ENCODE measurements around the gene LRPAP1. TPM values are rescaled to one million over a fixed set of nuclear protein-coding genes. Genes with fewer than 3 reads are reported as not detected.
"Not testable (repeated sequence)": the region's sequence is repeated elsewhere in the genome, so short reads cannot be mapped to it uniquely, and the experiment has no call there.

The LRPAP1 gene, protein sequence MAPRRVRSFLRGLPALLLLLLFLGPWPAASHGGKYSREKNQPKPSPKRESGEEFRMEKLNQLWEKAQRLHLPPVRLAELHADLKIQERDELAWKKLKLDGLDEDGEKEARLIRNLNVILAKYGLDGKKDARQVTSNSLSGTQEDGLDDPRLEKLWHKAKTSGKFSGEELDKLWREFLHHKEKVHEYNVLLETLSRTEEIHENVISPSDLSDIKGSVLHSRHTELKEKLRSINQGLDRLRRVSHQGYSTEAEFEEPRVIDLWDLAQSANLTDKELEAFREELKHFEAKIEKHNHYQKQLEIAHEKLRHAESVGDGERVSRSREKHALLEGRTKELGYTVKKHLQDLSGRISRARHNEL
- total RNA-seq = 10 to 100 TPM; 73.1 to 76.6 TPM

DNA sequence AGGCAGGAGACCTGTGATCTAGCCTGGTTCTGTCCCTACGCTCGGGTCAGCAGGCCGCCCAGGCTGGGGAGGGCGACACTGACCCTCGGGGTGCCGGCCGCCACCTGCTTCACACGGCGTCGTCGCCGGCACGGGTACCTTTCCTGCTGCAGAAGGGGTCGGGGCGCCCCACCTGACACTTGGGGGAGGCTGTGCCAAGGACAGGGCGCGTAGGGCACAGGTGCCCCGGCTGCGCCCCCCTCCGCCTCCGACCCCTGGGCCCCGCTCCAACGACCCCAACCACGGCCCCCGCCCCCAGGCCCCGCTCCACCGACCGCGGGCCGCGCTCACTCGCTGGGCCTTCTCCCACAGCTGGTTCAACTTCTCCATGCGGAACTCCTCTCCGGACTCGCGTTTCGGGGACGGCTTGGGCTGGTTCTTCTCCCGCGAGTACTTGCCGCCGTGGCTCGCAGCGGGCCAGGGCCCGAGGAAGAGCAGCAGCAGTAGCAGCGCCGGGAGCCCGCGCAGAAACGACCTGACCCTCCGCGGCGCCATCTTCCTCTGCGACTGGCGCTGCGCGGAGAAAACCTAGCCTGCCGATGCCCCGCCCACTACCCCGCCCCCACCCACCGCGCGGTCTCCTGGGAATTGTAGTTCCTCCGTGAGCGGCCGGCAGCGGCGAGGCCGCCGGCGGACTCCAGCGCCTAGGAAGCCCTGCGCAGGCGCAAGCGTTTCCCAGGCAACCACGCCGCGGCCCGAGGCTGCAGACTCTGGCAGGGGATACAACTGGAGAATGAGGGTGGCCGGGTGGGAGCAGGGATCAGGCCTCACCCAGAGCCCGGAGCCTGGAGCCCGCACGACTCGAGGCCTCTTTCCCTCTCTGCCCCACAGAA, at the start of gene LRPAP1:
Gene LRPAP1 (minus strand): TSS at position 544 of the 872 bp plus-strand sequence. CDS start 10 bp downstream, at position 534.
- peak; percentile 90 for ATAC-seq (ENCODE audit: low read depth)
- peaks cover 2% of the 10 kb centered on the region for H3K27me3 Mint-ChIP-seq
- no peaks in the 10 kb centered on the region for H3K9me3 Mint-ChIP-seq
- peak; percentile 88 for DNase-seq
- peak within 1 kb of the TSS; percentile 98 for H3K4me3 Mint-ChIP-seq
- H3K4me1 Mint-ChIP-seq = peaks cover 13% of the 10 kb centered on the region
- peak within 1 kb of the TSS; percentile 96 for H3K27ac Mint-ChIP-seq
- H3K36me3 Mint-ChIP-seq = peaks cover 2% of the 10 kb centered on the region
- POLR2A ChIA-PET = no interaction called here

DNA sequence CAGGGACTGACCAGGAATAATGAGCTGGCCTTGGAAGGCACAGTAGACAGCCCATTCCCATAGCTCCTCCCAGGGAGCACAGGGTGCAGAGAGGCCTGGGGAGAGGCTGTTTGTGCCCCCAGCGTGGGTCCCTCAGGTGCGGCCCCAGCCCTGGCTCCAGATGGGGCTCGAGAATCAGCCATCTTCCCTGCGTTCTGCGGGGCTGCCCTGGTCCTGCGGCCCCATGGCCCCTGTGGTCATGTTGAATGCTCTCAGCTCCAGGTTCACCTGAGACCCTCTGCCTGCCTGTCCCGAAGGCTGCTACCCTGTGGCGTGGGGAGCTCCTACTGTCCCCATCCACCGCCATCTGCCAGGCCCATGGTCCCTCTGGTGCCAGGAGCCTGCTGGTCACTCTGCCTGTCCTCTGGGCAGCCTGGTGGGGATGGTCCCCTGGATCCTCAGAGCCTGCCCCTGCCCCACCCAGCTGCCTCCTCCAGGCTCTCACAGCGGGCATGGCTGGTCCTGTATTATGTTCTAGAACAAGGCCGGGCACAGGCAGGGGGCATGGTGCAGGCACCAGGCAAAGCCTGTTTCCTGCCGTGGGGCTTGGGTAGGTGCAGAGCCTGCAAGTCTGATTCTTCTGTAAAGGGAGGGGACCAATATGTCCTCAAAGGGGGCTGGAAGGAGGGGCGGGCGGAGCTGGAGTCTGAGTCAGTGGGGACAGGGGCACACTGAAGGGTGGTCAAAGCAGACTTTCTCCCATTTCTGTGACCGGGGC, 49.3 kb upstream of the LRPAP1 start:
- H3K27ac Mint-ChIP-seq; DNase-seq; POLR2A ChIA-PET; H3K4me3 Mint-ChIP-seq; H3K27me3 Mint-ChIP-seq; H3K36me3 Mint-ChIP-seq; H3K4me1 Mint-ChIP-seq; H3K9me3 Mint-ChIP-seq; ATAC-seq (ENCODE audit: low read depth): not testable (repeated sequence)

DNA sequence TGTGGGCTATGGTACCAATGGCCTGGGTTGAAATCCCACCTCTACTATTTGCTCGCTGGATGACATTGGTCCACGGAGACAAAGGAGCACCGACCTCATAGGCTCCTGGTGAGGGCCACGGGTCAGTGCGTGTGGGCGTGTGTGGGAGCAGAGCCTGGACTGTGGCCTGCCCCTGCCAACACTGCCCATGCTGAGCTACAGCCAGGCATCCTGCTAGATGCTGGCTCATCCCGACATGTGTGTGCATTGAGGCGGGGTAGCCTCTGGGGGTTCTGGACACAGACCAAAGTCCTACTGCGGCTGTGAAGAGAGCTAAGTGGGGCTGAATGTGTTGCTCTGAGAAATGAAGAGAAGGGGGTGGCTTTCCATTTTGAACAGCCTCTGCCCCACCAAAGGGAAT, 48.6 kb upstream of the LRPAP1 start:
- not testable (repeated sequence) for H3K36me3 Mint-ChIP-seq

DNA sequence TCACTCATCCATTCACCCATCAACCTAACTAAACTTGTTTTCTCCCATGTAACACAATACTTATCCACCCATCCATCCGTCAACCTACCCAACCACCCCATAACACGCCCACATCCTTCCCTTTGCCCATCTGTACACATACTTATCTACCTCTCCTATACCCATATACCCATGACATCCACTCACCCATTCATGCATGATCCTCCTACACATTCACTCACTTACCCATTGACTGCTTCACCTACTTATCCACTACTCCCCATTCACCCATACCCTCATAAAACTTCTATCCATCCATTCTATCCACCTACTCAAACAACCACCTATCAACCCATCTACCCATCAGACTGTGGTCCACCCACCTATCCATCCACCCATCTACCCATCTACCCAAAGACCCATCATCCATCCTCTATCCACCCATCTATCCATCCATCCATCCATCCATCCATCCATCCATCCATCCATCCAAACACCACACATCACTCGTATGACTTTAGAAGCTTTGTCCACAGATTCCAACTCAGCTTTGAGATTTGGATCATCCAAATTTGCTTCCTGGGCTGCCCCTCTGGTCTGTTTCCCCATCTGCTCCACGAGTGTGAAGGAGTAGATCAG, 46.4 kb upstream of the LRPAP1 start:
- H3K36me3 Mint-ChIP-seq; POLR2A ChIA-PET; DNase-seq; H3K9me3 Mint-ChIP-seq; H3K27me3 Mint-ChIP-seq; ATAC-seq (ENCODE audit: low read depth); H3K4me3 Mint-ChIP-seq; H3K27ac Mint-ChIP-seq; H3K4me1 Mint-ChIP-seq: not testable (repeated sequence)

More for the DNA sequence above, 48.6 kb upstream of the LRPAP1 start:
- H3K4me1 Mint-ChIP-seq; H3K27ac Mint-ChIP-seq; POLR2A ChIA-PET; H3K27me3 Mint-ChIP-seq; H3K9me3 Mint-ChIP-seq; DNase-seq; H3K4me3 Mint-ChIP-seq; ATAC-seq (ENCODE audit: low read depth): not testable (repeated sequence)

DNA sequence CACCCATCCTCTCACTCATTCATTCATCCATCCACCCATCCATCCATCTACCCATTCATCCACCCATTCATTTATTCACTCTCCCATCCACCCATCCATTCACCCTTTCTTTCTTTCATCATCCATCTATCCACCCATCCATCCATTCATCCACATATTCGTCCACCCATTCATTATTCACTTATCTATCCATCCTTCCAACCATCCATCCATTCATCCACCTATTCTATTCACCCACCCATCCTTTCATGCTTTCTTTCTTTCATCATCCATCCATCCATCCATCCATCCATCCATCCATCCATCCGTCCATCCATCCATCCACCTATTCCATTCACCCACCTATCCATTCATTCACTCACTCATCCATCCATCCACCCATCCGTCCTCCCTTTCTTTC, 45.8 kb upstream of the LRPAP1 start:
- H3K9me3 Mint-ChIP-seq; POLR2A ChIA-PET; H3K27ac Mint-ChIP-seq; DNase-seq; H3K4me3 Mint-ChIP-seq; H3K36me3 Mint-ChIP-seq; H3K4me1 Mint-ChIP-seq; H3K27me3 Mint-ChIP-seq; ATAC-seq (ENCODE audit: low read depth): not testable (repeated sequence)

DNA sequence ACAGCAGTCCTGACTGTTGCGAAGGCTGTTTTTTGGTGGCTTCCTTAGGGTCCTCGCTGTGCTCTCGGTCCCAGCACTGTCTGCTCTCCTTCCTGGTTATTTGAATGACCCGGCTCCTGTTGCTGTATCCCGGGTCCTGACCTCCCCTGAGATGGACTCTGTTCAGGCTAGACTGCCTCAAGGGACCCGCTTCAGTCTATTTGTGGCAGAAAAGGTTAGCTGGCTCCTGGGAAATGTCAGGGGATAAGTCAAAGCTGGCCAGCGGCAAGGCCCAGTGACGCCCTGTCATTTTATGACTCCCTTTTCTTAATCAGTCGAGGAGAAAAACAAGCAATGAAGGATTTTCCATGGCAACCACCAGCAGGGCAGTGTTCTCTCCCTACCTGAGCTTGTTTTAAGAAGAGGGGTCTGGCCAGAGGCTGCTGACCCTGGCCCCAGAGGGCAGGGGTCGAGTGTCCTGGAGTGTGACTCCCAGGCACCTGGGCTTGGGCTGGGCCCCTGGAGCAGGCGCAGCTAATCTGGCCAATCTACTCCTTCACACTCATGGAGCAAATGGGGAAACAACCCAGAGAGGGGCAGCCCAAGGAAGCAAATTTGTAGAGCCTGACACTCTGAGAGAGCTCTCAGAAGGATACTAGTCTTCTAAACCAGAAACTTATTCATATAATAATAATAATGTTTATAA, 45.1 kb upstream of the LRPAP1 start:
- H3K9me3 Mint-ChIP-seq; H3K27me3 Mint-ChIP-seq; H3K27ac Mint-ChIP-seq; H3K4me3 Mint-ChIP-seq; POLR2A ChIA-PET; H3K4me1 Mint-ChIP-seq; ATAC-seq (ENCODE audit: low read depth); DNase-seq; H3K36me3 Mint-ChIP-seq: not testable (repeated sequence)

DNA sequence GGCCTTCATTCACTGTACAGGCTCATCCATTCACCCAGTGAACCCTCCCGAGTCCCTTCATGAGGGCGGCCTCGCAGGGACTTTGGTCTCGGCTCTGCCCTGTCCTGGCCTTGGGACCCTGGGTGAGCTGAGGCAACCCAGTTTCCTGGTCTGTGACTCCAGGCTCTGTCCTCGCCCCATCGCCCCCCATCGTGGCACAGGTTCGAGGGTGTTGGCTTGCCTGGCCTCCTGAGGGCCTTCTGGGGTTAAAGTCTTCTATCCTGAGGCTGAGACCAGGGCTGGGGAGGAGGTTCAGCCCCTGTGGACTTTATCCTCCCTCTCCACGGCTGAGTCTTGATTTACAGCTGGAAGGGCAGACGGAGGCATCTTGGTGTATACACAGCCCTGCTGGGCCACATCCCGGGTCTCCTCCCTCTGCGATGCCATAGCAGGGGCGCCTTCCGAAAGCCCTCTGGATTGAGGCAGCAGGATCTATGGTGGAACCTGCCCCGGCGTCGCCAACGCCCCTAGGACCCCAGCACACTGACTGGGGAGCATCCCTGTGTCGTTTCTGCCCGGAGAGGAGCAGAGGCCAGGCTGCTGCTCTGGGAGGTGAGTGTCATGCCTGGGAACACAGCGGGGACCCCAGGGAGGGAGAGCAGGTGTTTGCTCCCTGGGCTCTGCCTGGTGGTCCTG, 44.4 kb upstream of the LRPAP1 start:
- H3K9me3 Mint-ChIP-seq; H3K27me3 Mint-ChIP-seq; H3K27ac Mint-ChIP-seq; H3K4me1 Mint-ChIP-seq; POLR2A ChIA-PET; ATAC-seq (ENCODE audit: low read depth); H3K4me3 Mint-ChIP-seq; H3K36me3 Mint-ChIP-seq; DNase-seq: not testable (repeated sequence)

DNA sequence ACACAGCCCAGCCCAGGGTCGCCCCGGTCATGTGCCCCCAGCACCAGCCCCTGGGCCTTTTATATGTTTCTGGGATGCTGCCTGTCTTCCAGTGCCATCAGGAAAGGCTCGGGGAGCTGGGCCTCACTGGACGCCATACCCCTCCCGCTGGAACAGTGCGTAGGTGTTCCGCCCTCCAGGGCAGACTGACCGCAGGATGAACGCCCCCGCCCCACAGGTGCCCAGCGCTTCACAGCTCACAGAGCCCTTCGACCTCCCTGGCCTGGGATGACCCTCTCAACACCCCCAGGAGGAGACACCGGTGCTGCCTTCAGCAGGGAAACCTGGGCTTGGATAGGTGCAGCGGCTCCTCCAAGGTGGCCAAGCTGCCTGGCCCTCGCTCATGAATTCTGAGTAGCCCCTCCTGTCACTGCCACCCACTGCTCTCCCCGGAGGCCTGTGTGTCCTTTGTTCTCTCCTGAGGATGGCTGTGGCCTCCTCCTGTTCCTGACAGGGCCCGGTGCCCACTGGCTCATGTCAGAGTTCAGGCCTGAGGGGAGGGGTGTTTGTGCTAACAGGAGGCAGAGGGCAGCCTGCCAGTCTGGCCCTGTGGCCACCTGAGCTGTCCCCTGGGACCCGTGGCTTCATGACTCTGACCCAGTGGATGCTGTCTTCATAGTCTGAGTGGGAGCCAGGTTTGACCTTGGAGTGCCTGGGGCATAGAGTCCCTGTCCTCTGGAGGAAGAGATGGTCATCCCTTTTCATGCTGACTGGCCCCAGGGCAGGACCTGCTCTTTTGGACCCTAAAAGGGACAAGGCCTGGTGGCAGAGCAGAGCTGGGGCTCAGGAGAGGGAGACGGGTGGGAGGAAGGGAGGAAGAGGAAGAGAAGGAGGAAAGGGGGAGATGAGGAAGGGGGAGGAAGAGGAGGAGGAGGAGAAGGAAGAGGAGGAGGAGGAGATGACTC, 43.5 kb upstream of the LRPAP1 start:
- H3K27me3 Mint-ChIP-seq; H3K4me3 Mint-ChIP-seq; H3K36me3 Mint-ChIP-seq; DNase-seq; H3K27ac Mint-ChIP-seq; H3K9me3 Mint-ChIP-seq; POLR2A ChIA-PET; H3K4me1 Mint-ChIP-seq; ATAC-seq (ENCODE audit: low read depth): not testable (repeated sequence)

DNA sequence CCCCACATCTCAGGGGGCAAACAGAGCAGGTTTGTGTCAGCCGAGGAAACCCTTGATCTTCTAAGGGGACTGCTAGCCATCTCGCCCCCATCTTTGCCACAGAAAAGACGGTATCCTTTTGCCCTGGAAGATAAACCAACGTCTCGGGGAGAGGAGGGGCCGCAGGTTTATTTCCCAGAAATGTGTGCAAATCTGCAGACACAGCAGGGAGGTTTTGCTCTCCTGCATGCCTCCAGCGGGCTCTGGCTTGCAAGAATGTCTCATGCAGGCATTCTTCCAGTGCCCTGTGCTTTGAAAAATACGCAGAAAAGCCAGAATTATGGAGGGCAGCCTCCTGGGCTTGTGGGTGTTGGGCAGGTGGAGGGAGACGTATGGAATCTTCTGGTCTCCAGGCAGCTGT, 42.6 kb upstream of the LRPAP1 start:
- POLR2A ChIA-PET; H3K9me3 Mint-ChIP-seq; H3K4me3 Mint-ChIP-seq; H3K4me1 Mint-ChIP-seq; ATAC-seq (ENCODE audit: low read depth); DNase-seq; H3K27me3 Mint-ChIP-seq; H3K36me3 Mint-ChIP-seq; H3K27ac Mint-ChIP-seq: not testable (repeated sequence)

DNA sequence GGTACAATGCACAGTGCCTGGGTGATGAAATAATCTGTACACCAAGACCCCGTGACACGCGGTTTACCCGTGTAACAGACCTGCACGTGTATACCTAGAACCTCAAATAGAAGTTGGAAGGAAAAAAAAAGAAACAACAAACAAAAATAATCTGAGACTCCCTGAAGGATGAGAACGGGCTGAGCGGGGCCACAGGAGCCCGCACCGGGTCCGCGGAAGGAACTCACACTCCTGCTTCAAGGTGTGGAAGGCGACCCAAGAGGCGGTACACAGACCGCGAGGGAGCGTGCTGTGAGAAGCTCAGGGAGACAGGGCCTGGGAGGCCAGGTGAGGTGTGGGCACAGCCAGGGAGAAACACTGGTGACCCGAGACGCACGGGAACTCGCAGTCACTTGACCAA, 42.1 kb upstream of the LRPAP1 start:
- H3K4me3 Mint-ChIP-seq; H3K4me1 Mint-ChIP-seq; H3K36me3 Mint-ChIP-seq; POLR2A ChIA-PET; H3K9me3 Mint-ChIP-seq; H3K27ac Mint-ChIP-seq; DNase-seq; ATAC-seq (ENCODE audit: low read depth); H3K27me3 Mint-ChIP-seq: not testable (repeated sequence)

DNA sequence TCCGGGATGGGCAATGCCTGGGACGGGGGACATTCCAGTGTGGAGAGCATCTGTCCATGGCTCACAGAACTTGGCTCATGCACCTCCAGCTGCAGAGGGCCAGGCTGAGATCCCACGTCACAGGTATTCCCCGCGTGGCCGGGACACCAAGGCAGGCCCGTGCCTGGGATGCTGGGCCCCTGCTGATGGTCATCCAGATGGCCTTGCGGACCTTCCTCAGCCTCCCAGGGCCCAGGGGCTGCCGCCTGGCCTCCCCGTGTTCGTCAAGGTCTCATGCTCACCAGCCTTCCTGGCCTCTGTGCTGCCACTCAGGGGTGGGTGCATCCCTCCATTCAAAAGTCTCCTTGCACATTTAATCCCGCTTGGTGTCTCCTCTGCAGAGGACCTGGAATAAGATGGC, 40.9 kb upstream of the LRPAP1 start:
- ATAC-seq (ENCODE audit: low read depth) (no peak), DNase-seq (no peak)
- Mint-ChIP-seq H3K36me3 (no peaks in the 10 kb centered on the region), H3K27me3 (peaks cover 2% of the 10 kb centered on the region), H3K9me3 (no peaks in the 10 kb centered on the region), H3K4me1 (no peaks in the 10 kb centered on the region), H3K4me3 (no peak overlapping the region), H3K27ac (no peak overlapping the region)
- POLR2A ChIA-PET = no interaction called here

DNA sequence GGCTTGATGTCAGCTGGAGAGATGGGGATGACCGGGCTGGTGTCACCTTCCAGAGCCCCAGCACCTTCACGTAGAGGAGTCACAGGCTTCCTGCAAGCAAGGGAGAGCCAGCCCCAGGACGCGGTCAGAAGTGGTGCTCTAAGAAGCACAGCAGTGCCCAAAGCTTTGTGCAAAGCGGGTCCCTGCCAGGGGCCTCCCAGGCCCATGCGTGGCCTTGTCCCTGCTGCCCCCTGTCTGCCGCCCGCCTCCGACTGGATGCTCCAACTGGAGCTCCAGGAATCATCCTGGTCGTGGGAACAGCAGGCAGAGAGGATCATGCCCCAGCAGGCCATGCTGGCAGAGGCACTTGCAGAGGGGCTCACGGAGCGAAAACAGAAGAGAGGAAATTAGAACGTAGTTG, 40.1 kb upstream of the LRPAP1 start:
- no peaks in the 10 kb centered on the region for H3K36me3 Mint-ChIP-seq
- no peaks in the 10 kb centered on the region for H3K4me1 Mint-ChIP-seq
- no peaks in the 10 kb centered on the region for H3K9me3 Mint-ChIP-seq
- POLR2A ChIA-PET = no interaction called here
- DNase-seq (no peak), ATAC-seq (ENCODE audit: low read depth) (no peak)
- H3K27me3 Mint-ChIP-seq = peaks cover 2% of the 10 kb centered on the region
- H3K27ac Mint-ChIP-seq = no peak overlapping the region
- no peak overlapping the region for H3K4me3 Mint-ChIP-seq
